ENCODE data around the gene CRTC3.

The CRTC3 gene

GRCh38 chr15:90617171-90617570 lies 87.4 kb downstream of the CRTC3 start:
- H3K27me3 ChIP-seq (ENCODE audit: control insufficient read depth, insufficient read depth, low read length) = no peaks in the 10 kb centered on the region
- no peak overlapping the region for H3K9ac ChIP-seq (ENCODE audit: low read depth, low read length)
- H3K4me3 ChIP-seq (ENCODE audit: low read length) = no peak overlapping the region
- no peaks in the 10 kb centered on the region for H3K9me3 ChIP-seq (replicated peaks; ENCODE audit: low read length)
- no peak overlapping the region for H3K4me2 ChIP-seq (ENCODE audit: low read length)
- peaks cover 46% of the 10 kb centered on the region for H3K36me3 ChIP-seq (ENCODE audit: insufficient read depth, low read length)
- peaks cover 7% of the 10 kb centered on the region for H3K4me1 ChIP-seq (ENCODE audit: control insufficient read depth, insufficient read depth, low read length)

GRCh38 chr15:90617668-90618097 lies 88.0 kb downstream of the CRTC3 start:
- no peak overlapping the region for H3K4me3 ChIP-seq (ENCODE audit: low read length)
- H3K27me3 ChIP-seq (ENCODE audit: control insufficient read depth, insufficient read depth, low read length) = no peaks in the 10 kb centered on the region
- no peaks in the 10 kb centered on the region for H3K9me3 ChIP-seq (replicated peaks; ENCODE audit: low read length)
- H3K9ac ChIP-seq (ENCODE audit: low read depth, low read length) = no peak overlapping the region
- H3K36me3 ChIP-seq (ENCODE audit: insufficient read depth, low read length) = peaks cover 41% of the 10 kb centered on the region
- peaks cover 7% of the 10 kb centered on the region for H3K4me1 ChIP-seq (ENCODE audit: control insufficient read depth, insufficient read depth, low read length)
- no peak overlapping the region for H3K4me2 ChIP-seq (ENCODE audit: low read length)

- H3K27me3 ChIP-seq (ENCODE audit: control insufficient read depth, insufficient read depth, low read length) = no peaks in the 10 kb centered on the region
- no peak overlapping the region for H3K4me2 ChIP-seq (ENCODE audit: low read length)
- no peak overlapping the region for H3K4me3 ChIP-seq (ENCODE audit: low read length)
- H3K9ac ChIP-seq (ENCODE audit: low read depth, low read length) = no peak overlapping the region
- peaks cover 48% of the 10 kb centered on the region for H3K36me3 ChIP-seq (ENCODE audit: insufficient read depth, low read length)
- no peaks in the 10 kb centered on the region for H3K9me3 ChIP-seq (replicated peaks; ENCODE audit: low read length)
- peaks cover 7% of the 10 kb centered on the region for H3K4me1 ChIP-seq (ENCODE audit: control insufficient read depth, insufficient read depth, low read length)
Measured at GRCh38 chr15:90618330-90619125, 88.8 kb downstream of the CRTC3 start.

GRCh38 chr15:90619468-90619867 lies 89.7 kb downstream of the CRTC3 start:
- Histone ChIP-seq H3K27me3 (ENCODE audit: control insufficient read depth, insufficient read depth, low read length) (no peaks in the 10 kb centered on the region), H3K4me2 (ENCODE audit: low read length) (no peak overlapping the region), H3K4me1 (ENCODE audit: control insufficient read depth, insufficient read depth, low read length) (peaks cover 7% of the 10 kb centered on the region), H3K9ac (ENCODE audit: low read depth, low read length) (no peak overlapping the region), H3K9me3 (replicated peaks; ENCODE audit: low read length) (no peaks in the 10 kb centered on the region), H3K4me3 (ENCODE audit: low read length) (no peak overlapping the region), H3K36me3 (ENCODE audit: insufficient read depth, low read length) (peaks cover 49% of the 10 kb centered on the region)

- Histone ChIP-seq H3K27me3 (ENCODE audit: control insufficient read depth, insufficient read depth, low read length) (no peaks in the 10 kb centered on the region), H3K4me1 (ENCODE audit: control insufficient read depth, insufficient read depth, low read length) (peaks cover 7% of the 10 kb centered on the region), H3K9me3 (replicated peaks; ENCODE audit: low read length) (no peaks in the 10 kb centered on the region), H3K4me2 (ENCODE audit: low read length) (no peak overlapping the region), H3K4me3 (ENCODE audit: low read length) (no peak overlapping the region), H3K36me3 (ENCODE audit: insufficient read depth, low read length) (peaks cover 50% of the 10 kb centered on the region), H3K9ac (ENCODE audit: low read depth, low read length) (no peak overlapping the region)
Measured at GRCh38 chr15:90619939-90620338, 90.2 kb downstream of the CRTC3 start.

- Histone ChIP-seq H3K27me3 (ENCODE audit: control insufficient read depth, insufficient read depth, low read length) (no peaks in the 10 kb centered on the region), H3K9ac (ENCODE audit: low read depth, low read length) (no peak overlapping the region), H3K4me1 (ENCODE audit: control insufficient read depth, insufficient read depth, low read length) (peaks cover 7% of the 10 kb centered on the region), H3K9me3 (replicated peaks; ENCODE audit: low read length) (no peaks in the 10 kb centered on the region), H3K4me2 (ENCODE audit: low read length) (no peak overlapping the region), H3K4me3 (ENCODE audit: low read length) (no peak overlapping the region), H3K36me3 (ENCODE audit: insufficient read depth, low read length) (peaks cover 47% of the 10 kb centered on the region)
Measured at GRCh38 chr15:90620379-90621067, 90.8 kb downstream of the CRTC3 start.

GRCh38 chr15:90623854-90624253 lies 94.1 kb downstream of the CRTC3 start:
- no peaks in the 10 kb centered on the region for H3K4me1 ChIP-seq (ENCODE audit: control insufficient read depth, insufficient read depth, low read length)
- no peak overlapping the region for H3K4me2 ChIP-seq (ENCODE audit: low read length)
- H3K9ac ChIP-seq (ENCODE audit: low read depth, low read length) = no peak overlapping the region
- H3K36me3 ChIP-seq (ENCODE audit: insufficient read depth, low read length) = peaks cover 64% of the 10 kb centered on the region
- no peak overlapping the region for H3K4me3 ChIP-seq (ENCODE audit: low read length)
- no peaks in the 10 kb centered on the region for H3K27me3 ChIP-seq (ENCODE audit: control insufficient read depth, insufficient read depth, low read length)
- H3K9me3 ChIP-seq (replicated peaks; ENCODE audit: low read length) = no peaks in the 10 kb centered on the region

GRCh38 chr15:90624278-90624981 lies 94.7 kb downstream of the CRTC3 start:
- Histone ChIP-seq H3K9me3 (replicated peaks; ENCODE audit: low read length) (no peaks in the 10 kb centered on the region), H3K27me3 (ENCODE audit: control insufficient read depth, insufficient read depth, low read length) (no peaks in the 10 kb centered on the region), H3K36me3 (ENCODE audit: insufficient read depth, low read length) (peaks cover 67% of the 10 kb centered on the region), H3K4me2 (ENCODE audit: low read length) (no peak overlapping the region), H3K4me3 (ENCODE audit: low read length) (no peak overlapping the region), H3K4me1 (ENCODE audit: control insufficient read depth, insufficient read depth, low read length) (no peaks in the 10 kb centered on the region), H3K9ac (ENCODE audit: low read depth, low read length) (no peak overlapping the region)

- no peak overlapping the region for H3K4me3 ChIP-seq (ENCODE audit: low read length)
- H3K9me3 ChIP-seq (replicated peaks; ENCODE audit: low read length) = no peaks in the 10 kb centered on the region
- no peaks in the 10 kb centered on the region for H3K27me3 ChIP-seq (ENCODE audit: control insufficient read depth, insufficient read depth, low read length)
- peaks cover 67% of the 10 kb centered on the region for H3K36me3 ChIP-seq (ENCODE audit: insufficient read depth, low read length)
- H3K9ac ChIP-seq (ENCODE audit: low read depth, low read length) = no peak overlapping the region
- no peaks in the 10 kb centered on the region for H3K4me1 ChIP-seq (ENCODE audit: control insufficient read depth, insufficient read depth, low read length)
- H3K4me2 ChIP-seq (ENCODE audit: low read length) = no peak overlapping the region
Measured at GRCh38 chr15:90625037-90625436, 95.3 kb downstream of the CRTC3 start.

GRCh38 chr15:90629217-90629616 lies 99.5 kb downstream of the CRTC3 start:
- H3K4me1 ChIP-seq (ENCODE audit: control insufficient read depth, insufficient read depth, low read length) = no peaks in the 10 kb centered on the region
- H3K9ac ChIP-seq (ENCODE audit: low read depth, low read length) = no peak overlapping the region
- H3K9me3 ChIP-seq (replicated peaks; ENCODE audit: low read length) = no peaks in the 10 kb centered on the region
- H3K4me2 ChIP-seq (ENCODE audit: low read length) = no peak overlapping the region
- H3K36me3 ChIP-seq (ENCODE audit: insufficient read depth, low read length) = peaks cover 57% of the 10 kb centered on the region
- H3K4me3 ChIP-seq (ENCODE audit: low read length) = no peak overlapping the region
- H3K27me3 ChIP-seq (ENCODE audit: control insufficient read depth, insufficient read depth, low read length) = no peaks in the 10 kb centered on the region

GRCh38 chr15:90633360-90633759 lies 103.6 kb downstream of the CRTC3 start:
- no peaks in the 10 kb centered on the region for H3K9me3 ChIP-seq (replicated peaks; ENCODE audit: low read length)
- no peak overlapping the region for H3K4me2 ChIP-seq (ENCODE audit: low read length)
- H3K4me1 ChIP-seq (ENCODE audit: control insufficient read depth, insufficient read depth, low read length) = no peaks in the 10 kb centered on the region
- H3K9ac ChIP-seq (ENCODE audit: low read depth, low read length) = no peak overlapping the region
- no peaks in the 10 kb centered on the region for H3K27me3 ChIP-seq (ENCODE audit: control insufficient read depth, insufficient read depth, low read length)
- H3K4me3 ChIP-seq (ENCODE audit: low read length) = no peak overlapping the region
- H3K36me3 ChIP-seq (ENCODE audit: insufficient read depth, low read length) = peaks cover 43% of the 10 kb centered on the region
